ENCODE results near the gene PRR14. TPM values are rescaled to one million over a fixed set of nuclear protein-coding genes. Genes with fewer than 3 reads are reported as not detected.

Gene PRR14
- total RNA-seq, 8 experiments from 2014 or later: 12.4 to 30.7 (median 19.9) TPM

DNA sequence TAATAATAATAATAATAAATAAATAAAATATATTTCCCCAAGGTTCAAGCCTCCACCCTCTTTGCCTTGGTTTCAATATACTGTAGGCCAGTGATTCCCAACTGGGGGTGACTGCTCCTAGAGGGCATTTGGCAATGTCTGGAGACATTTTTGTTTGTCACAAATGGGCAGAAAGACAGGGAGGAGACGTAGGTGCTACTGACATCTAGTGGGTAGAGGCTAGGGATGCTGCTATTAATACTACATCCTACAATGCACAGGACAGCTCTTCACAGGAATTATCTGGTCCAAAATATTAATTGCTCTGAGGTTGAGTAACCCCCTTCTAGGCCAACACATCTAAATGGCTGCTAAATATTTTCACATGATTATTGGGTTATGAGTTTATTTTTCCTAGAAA, 12.8 kb upstream of the PRR14 start:
- in situ Hi-C loops (cut with MboI; ENCODE audit: low pct_unique_long_range_greater_than_20kb in 2 of 9, low sequenced_read_pairs in 9 of 9, unreplicated experiment in 9 of 9): loop anchor here in 5 of 9 experiments (25.0 kb wide), 2 partner anchors 201 to 551 kb away; partner anchors contain the start of genes DCTPP1 (in 5 of the 5), SEPHS2 (in 5 of the 5), PPP4C (in 1 of the 5) and TBX6 (in 1 of the 5)
- H3K4me1 ChIP-seq (replicated peaks in 1 of 2): peaks cover 9 to 10% of the 10 kb centered on the region in 2 donors
- H3K4me3 ChIP-seq: no peak overlapping the region
- 0 to 22% (median 0%) methylated on average over 1 of the region's 1 CpG; no CpG with 5 or more reads in 7 of the 10 experiments for WGBS, 10 experiments
- no peak overlapping the region for H3K27ac ChIP-seq
- ATAC-seq (replicated peaks in 6 of 8): peak in 3 of 8 experiments; percentile 3 to 7 (median 3)

DNA sequence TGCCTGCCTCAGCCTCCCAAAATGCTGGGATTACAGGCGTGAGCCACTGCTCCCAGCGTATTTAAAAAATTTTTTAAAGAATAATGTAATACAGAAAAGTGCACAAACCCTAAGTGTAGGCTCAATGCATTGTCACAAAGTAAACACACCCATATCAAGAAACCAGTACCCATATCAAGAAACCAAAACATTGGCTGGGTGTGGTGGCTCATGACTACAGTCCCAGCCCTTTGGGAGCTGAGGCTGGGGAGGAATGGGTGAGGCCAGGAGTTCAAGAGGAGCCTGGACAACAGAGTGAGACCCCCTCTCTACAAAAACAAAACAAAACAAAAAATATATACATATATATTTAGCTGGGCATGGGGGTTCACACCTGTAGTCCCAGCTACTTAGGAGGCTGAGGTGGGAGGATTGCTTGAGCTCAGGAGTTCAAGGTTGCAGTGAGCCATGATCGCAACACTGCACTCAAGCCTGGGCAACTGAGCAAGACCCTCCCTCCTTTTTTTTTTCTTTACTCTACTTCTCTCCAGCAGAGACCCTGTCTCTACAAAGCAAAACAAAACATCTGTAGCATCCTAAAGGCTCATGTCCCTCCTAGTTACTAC, 9.3 kb upstream of the PRR14 start:
- WGBS, 10 experiments: 20 to 100% (median 61%) methylated on average over 1 to 3 of the region's 3 CpGs; no CpG with 5 or more reads in 1 of the 10 experiments
- H3K27ac ChIP-seq: no peak overlapping the region
- H3K4me3 ChIP-seq: no peak overlapping the region
- in situ Hi-C loops (cut with MboI; ENCODE audit: low pct_unique_long_range_greater_than_20kb in 2 of 9, low sequenced_read_pairs in 9 of 9, unreplicated experiment in 9 of 9): loop anchor here in 5 of 9 experiments (25.0 kb wide), 2 partner anchors 204 to 554 kb away; partner anchors contain the start of genes DCTPP1 (in 5 of the 5), SEPHS2 (in 5 of the 5), PPP4C (in 1 of the 5) and TBX6 (in 1 of the 5)
- H3K4me1 ChIP-seq (replicated peaks in 1 of 2): no peaks in the 10 kb centered on the region
- peak in 2 of 8 experiments; percentile 33 to 67 for ATAC-seq (replicated peaks in 6 of 8)

DNA sequence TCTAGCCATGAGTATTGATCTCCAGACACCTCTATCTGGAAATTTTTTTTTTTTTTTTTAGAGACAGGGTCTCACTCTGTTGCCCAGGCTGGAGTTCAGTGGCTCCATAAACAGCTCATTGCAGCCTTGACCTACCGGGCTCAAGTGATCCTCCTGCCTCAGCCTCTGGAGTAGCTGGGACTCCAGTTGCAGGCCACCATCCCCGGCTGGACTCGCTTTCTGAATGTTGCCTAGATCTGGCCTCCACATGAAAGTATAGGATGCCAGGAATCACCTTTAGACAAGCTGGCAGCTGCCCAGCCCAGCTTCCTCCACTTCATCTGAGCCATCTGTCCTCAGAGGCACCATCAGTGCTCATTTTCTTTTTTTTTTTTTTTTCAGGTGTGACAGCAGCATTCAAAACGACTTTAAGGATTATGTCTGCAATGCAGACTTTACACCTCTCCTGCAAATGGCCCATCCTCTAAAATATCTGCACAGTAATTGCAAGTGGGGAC, 6.4 kb upstream of the PRR14 start:
- 0 to 73% (median 54%) methylated on average over 1 to 4 of the region's 4 CpGs; no CpG with 5 or more reads in 1 of the 10 experiments for WGBS, 10 experiments
- ATAC-seq (replicated peaks in 6 of 8): no peak
- Histone ChIP-seq H3K27ac (no peak overlapping the region), H3K4me3 (no peak overlapping the region), H3K4me1 (replicated peaks in 1 of 2) (no peaks in the 10 kb centered on the region)
- in situ Hi-C loops (cut with MboI; ENCODE audit: low pct_unique_long_range_greater_than_20kb in 2 of 9, low sequenced_read_pairs in 9 of 9, unreplicated experiment in 9 of 9): loop anchor here in 5 of 9 experiments (25.0 kb wide), 2 partner anchors 207 to 557 kb away; partner anchors contain the start of genes DCTPP1 (in 5 of the 5), SEPHS2 (in 5 of the 5), PPP4C (in 1 of the 5) and TBX6 (in 1 of the 5)

DNA sequence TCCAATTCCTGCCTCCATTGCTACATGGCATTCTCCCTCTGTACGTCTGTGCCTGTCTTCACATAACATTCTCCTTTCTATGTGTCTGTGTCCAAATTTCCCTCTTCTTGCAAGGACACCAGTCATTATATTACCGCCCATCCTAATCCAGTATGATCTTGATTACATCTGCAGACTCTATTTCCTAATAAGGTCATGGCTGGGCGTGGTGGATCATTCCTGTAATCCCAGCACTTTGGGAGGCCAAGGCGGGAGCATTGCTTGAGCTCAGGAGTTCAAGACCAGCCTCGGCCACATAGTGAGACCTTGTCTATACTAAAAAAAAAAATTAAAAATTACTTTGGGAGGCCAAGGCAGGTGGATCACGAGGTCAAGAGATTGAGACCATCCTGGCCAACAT, 5.0 kb upstream of the PRR14 start:
- ATAC-seq (replicated peaks in 6 of 8): no peak
- in situ Hi-C loops (cut with MboI; ENCODE audit: low pct_unique_long_range_greater_than_20kb in 2 of 9, low sequenced_read_pairs in 9 of 9, unreplicated experiment in 9 of 9): loop anchor here in 5 of 9 experiments (25.0 kb wide), 2 partner anchors 208 to 558 kb away; partner anchors contain the start of genes DCTPP1 (in 5 of the 5), SEPHS2 (in 5 of the 5), PPP4C (in 1 of the 5) and TBX6 (in 1 of the 5)
- H3K4me3 ChIP-seq: no peak overlapping the region
- H3K27ac ChIP-seq: no peak overlapping the region
- WGBS, 10 experiments: 17 to 80% (median 47%) methylated on average over 1 to 6 of the region's 6 CpGs; no CpG with 5 or more reads in 1 of the 10 experiments
- peaks cover 4 to 5% of the 10 kb centered on the region in 2 donors for H3K4me1 ChIP-seq (replicated peaks in 1 of 2)

DNA sequence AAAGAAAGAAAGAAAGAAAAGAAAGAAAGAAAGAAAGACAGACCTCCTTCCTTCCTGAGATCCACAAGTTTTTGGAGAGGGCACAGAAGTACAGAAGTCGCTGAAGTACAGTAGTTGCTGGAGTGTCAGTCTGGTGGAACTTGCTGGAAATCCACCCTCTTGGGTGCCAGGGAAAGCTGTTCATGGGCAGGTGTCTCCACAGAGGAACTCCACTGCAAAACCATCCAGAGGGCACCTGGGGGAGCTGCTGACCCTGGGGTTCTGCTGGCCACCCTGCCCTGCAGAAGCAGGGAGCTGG, 3.5 kb upstream of the PRR14 start:
- peaks cover 7 to 8% of the 10 kb centered on the region in 2 donors for H3K4me1 ChIP-seq (replicated peaks in 1 of 2)
- in situ Hi-C loops (cut with MboI; ENCODE audit: low pct_unique_long_range_greater_than_20kb in 2 of 9, low sequenced_read_pairs in 9 of 9, unreplicated experiment in 9 of 9): loop anchor here in 5 of 9 experiments (25.0 kb wide), 2 partner anchors 210 to 560 kb away; partner anchors contain the start of genes DCTPP1 (in 5 of the 5), SEPHS2 (in 5 of the 5), PPP4C (in 1 of the 5) and TBX6 (in 1 of the 5)
- H3K4me3 ChIP-seq: no peak overlapping the region
- WGBS, 10 experiments: 0 to 90% (median 58%) methylated on average over 1 of the region's 1 CpG; no CpG with 5 or more reads in 4 of the 10 experiments
- no peak overlapping the region for H3K27ac ChIP-seq
- no peak for ATAC-seq (replicated peaks in 6 of 8)

DNA sequence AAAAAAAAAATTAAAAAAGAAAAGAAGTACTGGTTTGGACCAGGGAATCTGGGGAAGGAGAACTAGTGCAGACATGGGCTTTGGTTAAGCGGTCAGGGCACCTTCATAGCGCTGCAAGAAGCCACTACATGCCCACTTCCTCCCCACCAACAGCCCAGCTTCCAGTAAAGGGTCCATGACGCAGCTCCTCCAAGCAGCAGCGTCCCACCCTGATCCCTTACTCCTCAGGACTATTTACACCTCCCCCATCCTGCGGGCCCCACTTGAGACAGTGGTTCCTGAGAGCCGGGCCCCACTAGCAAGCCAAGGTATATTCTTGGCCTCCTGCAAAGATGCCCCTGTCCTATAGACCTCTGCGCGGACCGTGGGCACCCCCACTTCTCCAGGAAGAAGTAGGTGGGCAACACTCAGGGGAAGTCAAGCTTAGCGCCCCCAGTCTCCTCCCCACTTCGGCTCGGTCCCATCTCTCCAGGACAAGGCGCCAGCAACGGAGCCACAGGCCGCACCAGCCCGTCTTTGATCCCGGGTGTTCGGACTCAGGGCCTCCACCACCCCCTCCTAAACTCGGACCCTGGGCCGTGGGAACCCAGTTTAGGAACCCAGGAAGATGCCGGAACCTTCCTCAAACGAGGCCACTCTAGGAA, 913 bp upstream of the PRR14 start:
- 24 to 92% (median 78%) methylated on average over 1 to 14 of the region's 22 CpGs; no CpG with 5 or more reads in 1 of the 10 experiments for WGBS, 10 experiments
- H3K4me1 ChIP-seq (replicated peaks in 1 of 2): peaks cover 11 to 13% of the 10 kb centered on the region in 2 donors
- peak overlapping the region in 2 of 5 donors; percentile 2 to 60 for H3K4me3 ChIP-seq
- in situ Hi-C loops (cut with MboI; ENCODE audit: low pct_unique_long_range_greater_than_20kb in 2 of 9, low sequenced_read_pairs in 9 of 9, unreplicated experiment in 9 of 9): loop anchor here in 5 of 9 experiments (25.0 kb wide), 2 partner anchors 213 to 563 kb away; partner anchors contain the start of genes DCTPP1 (in 5 of the 5), SEPHS2 (in 5 of the 5), PPP4C (in 1 of the 5) and TBX6 (in 1 of the 5)
- no peak for ATAC-seq (replicated peaks in 6 of 8)
- peak overlapping the region; percentile 86 to 90 for H3K27ac ChIP-seq

DNA sequence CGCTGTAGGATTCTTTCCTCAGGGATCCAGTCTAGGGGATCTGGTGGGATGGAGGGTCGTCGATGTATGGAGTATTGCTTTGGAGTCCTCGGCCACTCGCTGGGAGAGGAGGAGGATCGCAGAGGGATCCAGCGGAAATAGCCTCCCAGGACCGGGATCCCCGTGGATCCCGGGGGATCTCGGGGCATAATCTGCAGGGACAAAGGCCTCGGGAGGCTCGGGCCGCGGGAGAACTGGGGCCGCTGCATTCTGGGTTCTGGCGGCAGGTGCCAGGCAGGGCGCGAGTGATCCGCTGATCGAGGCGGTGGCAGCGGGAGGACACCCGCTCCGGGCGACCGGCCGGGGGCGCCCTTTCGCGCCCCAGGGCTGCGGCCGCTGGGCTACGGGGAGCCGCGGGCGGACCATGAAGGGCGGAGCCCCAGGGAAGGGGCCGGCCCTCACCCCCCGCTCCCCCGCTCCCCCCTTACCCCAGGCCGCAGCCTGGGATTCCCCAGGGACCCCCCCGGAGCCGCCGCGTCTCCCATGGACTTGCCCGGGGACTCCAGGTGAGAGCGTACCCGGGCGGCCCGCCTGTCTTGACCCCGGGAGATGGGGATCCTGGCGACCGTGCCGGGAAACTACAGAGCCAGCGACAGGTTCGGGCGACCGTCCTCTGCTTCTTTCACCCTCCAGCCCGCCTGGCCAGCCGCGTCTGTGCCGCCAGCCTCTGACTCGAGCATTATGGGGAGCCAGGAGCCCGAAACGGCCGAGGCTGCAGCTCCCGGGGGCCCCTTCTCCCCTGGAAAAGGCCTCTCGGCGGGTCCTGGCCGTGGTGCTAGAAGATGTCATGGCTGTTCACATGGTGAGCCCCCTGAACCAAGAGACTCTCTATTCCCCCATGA, 604 bp downstream of the PRR14 start:
- WGBS, 10 experiments: 0 to 1% (median 0%) methylated on average over 1 to 21 of the region's 71 CpGs; no CpG with 5 or more reads in 4 of the 10 experiments
- in situ Hi-C loops (cut with MboI; ENCODE audit: low pct_unique_long_range_greater_than_20kb in 2 of 9, low sequenced_read_pairs in 9 of 9, unreplicated experiment in 9 of 9): no loop called here
- Histone ChIP-seq H3K27ac (peak overlapping the region; percentile 88 to 92), H3K4me3 (peak overlapping the region; percentile 60 to 78 (median 69)), H3K4me1 (replicated peaks in 1 of 2) (peaks cover 11 to 13% of the 10 kb centered on the region in 2 donors)
- peak; percentile 45 to 64 (median 48) for ATAC-seq (replicated peaks in 6 of 8)

DNA sequence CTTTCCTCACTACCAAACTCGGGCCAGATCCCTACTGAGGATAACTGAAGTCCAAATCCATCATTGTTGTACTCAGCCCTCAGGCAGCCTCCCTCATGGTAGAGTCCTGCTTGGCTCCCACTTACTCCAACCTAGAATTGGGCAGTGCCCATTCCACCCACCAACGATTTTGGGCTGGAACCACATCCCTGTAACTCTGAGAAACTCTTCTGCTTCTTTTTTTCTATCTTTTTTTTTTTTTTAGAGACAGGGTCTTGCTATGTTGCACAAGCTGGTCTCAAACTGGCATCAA, 1.2 kb downstream of the PRR14 start:
- Histone ChIP-seq H3K4me1 (replicated peaks in 1 of 2) (peaks cover 15 to 17% of the 10 kb centered on the region in 2 donors), H3K4me3 (peak overlapping the region; percentile 60 to 78 (median 69)), H3K27ac (peak overlapping the region in 1 of 2 donors; percentile 92)
- in situ Hi-C loops (cut with MboI; ENCODE audit: low pct_unique_long_range_greater_than_20kb in 2 of 9, low sequenced_read_pairs in 9 of 9, unreplicated experiment in 9 of 9): no loop called here
- WGBS, 10 experiments: 0 to 31% (median 13%) methylated on average over 1 to 2 of the region's 2 CpGs; no CpG with 5 or more reads in 5 of the 10 experiments
- no peak for ATAC-seq (replicated peaks in 6 of 8)

DNA sequence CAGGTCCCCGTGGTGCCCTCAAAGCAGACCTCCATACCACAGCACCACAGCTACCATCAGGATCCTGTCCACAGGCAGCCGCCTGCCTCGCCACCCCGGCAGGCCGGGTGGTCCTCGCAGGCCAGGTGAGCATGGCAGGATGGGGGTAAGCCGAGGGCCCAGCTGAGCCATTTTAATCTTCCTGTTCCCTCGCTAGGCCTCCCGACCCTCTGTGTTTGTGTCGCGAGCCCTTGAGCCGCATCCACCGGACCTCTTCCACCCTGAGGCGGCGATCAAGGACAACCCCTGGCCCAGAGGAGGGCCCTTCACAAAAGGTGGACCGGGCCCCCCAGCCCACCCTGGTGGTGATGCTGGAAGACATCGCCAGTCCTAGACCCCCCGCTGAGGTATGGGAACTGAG, 2.0 kb downstream of the PRR14 start:
- peak overlapping the region in 1 of 5 donors; percentile 69 for H3K4me3 ChIP-seq
- WGBS, 10 experiments: 78 to 94% (median 80%) methylated on average over 3 to 5 of the region's 18 CpGs; no CpG with 5 or more reads in 7 of the 10 experiments
- ATAC-seq (replicated peaks in 6 of 8): no peak
- H3K4me1 ChIP-seq (replicated peaks in 1 of 2): peaks cover 19 to 21% of the 10 kb centered on the region in 2 donors
- no peak overlapping the region for H3K27ac ChIP-seq
- in situ Hi-C loops (cut with MboI; ENCODE audit: low pct_unique_long_range_greater_than_20kb in 2 of 9, low sequenced_read_pairs in 9 of 9, unreplicated experiment in 9 of 9): no loop called here

DNA sequence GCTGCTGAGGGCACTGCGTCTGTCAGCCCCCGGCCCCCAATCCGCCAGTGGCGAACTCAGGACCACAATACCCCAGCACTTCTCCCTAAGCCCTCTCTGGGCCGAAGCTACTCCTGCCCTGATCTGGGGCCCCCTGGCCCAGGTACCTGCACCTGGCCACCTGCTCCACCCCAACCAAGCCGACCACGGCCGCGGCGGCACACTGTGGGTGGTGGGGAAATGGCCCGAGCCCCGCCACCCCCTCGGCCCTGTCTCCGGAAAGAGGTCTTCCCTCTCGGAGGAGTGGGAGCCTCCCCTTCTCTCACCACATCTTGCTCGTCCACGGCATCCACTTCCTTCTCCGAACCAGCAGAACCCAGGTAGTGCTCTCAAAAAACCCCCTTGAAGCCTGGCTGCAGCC, 4.1 kb downstream of the PRR14 start:
- no peak overlapping the region for H3K4me3 ChIP-seq
- WGBS, 10 experiments: 89 to 100% methylated on average over 2 to 3 of the region's 18 CpGs; no CpG with 5 or more reads in 8 of the 10 experiments
- in situ Hi-C loops (cut with MboI; ENCODE audit: low pct_unique_long_range_greater_than_20kb in 2 of 9, low sequenced_read_pairs in 9 of 9, unreplicated experiment in 9 of 9): no loop called here
- ATAC-seq (replicated peaks in 6 of 8): no peak
- H3K27ac ChIP-seq: no peak overlapping the region
- H3K4me1 ChIP-seq (replicated peaks in 1 of 2): peaks cover 19 to 21% of the 10 kb centered on the region in 2 donors

DNA sequence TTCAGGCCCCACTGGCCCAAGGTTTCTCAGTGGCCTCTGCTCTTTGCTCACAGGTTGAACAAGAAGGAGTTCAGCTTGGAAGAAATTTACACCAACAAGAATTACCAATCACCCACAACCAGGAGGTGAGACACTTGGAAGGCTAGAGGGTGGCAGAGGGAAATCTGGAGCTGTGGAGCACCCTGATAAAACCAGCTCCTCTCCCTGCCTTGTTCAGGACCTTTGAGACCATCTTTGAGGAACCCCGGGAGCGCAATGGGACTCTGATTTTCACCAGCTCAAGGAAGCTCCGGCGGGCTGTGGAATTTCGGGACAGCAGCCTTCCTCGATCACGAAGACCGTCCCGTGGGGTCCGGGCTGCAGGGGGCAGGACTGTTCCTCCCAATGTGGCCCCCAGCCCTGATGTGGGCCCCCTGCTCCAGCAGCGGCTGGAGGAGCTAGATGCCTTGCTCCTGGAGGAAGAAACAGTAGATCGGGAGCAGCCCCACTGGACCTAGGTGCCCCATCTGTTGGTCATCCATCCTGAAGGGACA, 5.1 kb downstream of the PRR14 start:
- Histone ChIP-seq H3K4me3 (no peak overlapping the region), H3K4me1 (replicated peaks in 1 of 2) (peaks cover 20 to 22% of the 10 kb centered on the region in 2 donors), H3K27ac (no peak overlapping the region)
- in situ Hi-C loops (cut with MboI; ENCODE audit: low pct_unique_long_range_greater_than_20kb in 2 of 9, low sequenced_read_pairs in 9 of 9, unreplicated experiment in 9 of 9): no loop called here
- WGBS, 10 experiments: 59 to 100% (median 94%) methylated on average over 1 to 8 of the region's 12 CpGs; no CpG with 5 or more reads in 1 of the 10 experiments
- no peak for ATAC-seq (replicated peaks in 6 of 8)

DNA sequence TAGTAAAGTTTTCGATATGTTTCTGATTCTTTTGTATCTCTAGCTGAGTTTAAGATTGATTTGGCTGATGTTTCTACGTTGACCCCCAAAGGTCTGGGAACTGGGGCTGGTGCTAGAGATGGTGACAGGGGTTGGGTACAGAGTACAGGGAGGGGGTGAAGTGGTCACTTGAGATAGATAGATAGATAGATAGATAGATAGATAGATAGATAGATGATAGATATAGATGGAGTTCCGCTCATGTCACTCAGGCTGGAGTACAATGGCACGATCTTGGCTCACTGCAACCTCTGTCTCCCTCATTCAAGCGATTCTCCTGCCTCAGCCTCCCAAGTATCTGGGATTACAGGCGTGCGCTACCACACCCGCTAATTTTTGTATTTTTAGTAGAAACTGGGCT, 5.6 kb downstream of the PRR14 start:
- Histone ChIP-seq H3K4me3 (no peak overlapping the region), H3K27ac (no peak overlapping the region), H3K4me1 (replicated peaks in 1 of 2) (peaks cover 24 to 27% of the 10 kb centered on the region in 2 donors)
- no peak for ATAC-seq (replicated peaks in 6 of 8)
- WGBS, 10 experiments: 80 to 100% (median 99%) methylated on average over 1 to 8 of the region's 8 CpGs; no CpG with 5 or more reads in 2 of the 10 experiments
- in situ Hi-C loops (cut with MboI; ENCODE audit: low pct_unique_long_range_greater_than_20kb in 2 of 9, low sequenced_read_pairs in 9 of 9, unreplicated experiment in 9 of 9): no loop called here
